HepG2 (cell line): Measurements from ENCODE around the gene CAVIN2. TPM values are rescaled to one million over a fixed set of nuclear protein-coding genes. Genes with fewer than 3 reads are reported as not detected.
A peak's percentile ranks its signal among the peaks of the same experiment; 100 is the strongest.

ENCODE experiments used
- ATAC-seq: fragments of 200-7000 bp; cut with Tn5 transposase; 3 replicates; pipeline ENCODE4 v1.9.1; 2020; ENCODE audit warnings: mild to moderate bottlenecking, moderate library complexity
- BruUV-seq: library from RNA; stranded (reverse); fragments of 400-500 nt; replicated peaks from 2 replicates; lab custom pipeline; 2021; lab: Mats Ljungman, UMichigan
- CTCF ChIA-PET: fragments of 300-600 bp; formaldehyde crosslinking; extraction: SDS; loops from one replicate; lab custom pipeline; 2021; ENCODE audit warnings: low total read pairs, inconsistent platforms, low intra/inter-chr PET ratio; lab: Yijun Ruan, JAX
- POLR2A ChIA-PET: fragments of 350-600 bp; sonication (Branson Sonifier 250); formaldehyde crosslinking; loops from one replicate; lab custom pipeline; 2020; ENCODE audit warnings: antibody characterized with exemption, inconsistent platforms; lab: Yijun Ruan, JAX
- DNase-seq: peaks from one replicate; pipeline ENCODE4 v3.0.0-alpha.2; 2015; ENCODE audit warnings: low spot score
- FAIRE-seq: peaks from 3 replicates; lab custom pipeline; 2011; peaks lifted over from hg19 to GRCh38; lab: Jason Lieb, UNC
- H2AFZ ChIP-seq: one replicate; pipeline ENCODE4 v1.6.1; 2011; ENCODE audit warnings: low read length, inconsistent platforms
- H3K27ac ChIP-seq: fragments of 300-600 bp; 3 replicates; pipeline ENCODE4 v1.8.0; 2011; ENCODE audit warnings: mixed run types, mild to moderate bottlenecking, mixed read lengths, low read length, inconsistent platforms; ENCODE audit not compliant: insufficient read depth; ENCODE audit errors: extremely low read length
- H3K27me3 ChIP-seq, 2 experiments: fragments of 200-600 bp in 1 of 2; 2 replicates in 1 of 2; 3 replicates in 1 of 2; pipeline versions ENCODE4 v1.6.0 to v1.8.0; 2011; ENCODE audit warnings: low read length in 2 of 2, mild to moderate bottlenecking in 2 of 2, moderate library complexity in 2 of 2, inconsistent platforms in 1 of 2; ENCODE audit not compliant: insufficient read depth in 2 of 2, control insufficient read depth in 1 of 2
- H3K36me3 ChIP-seq, 2 experiments: fragments of 200-600 bp in 1 of 2; replicated peaks in 1 of 2; 2 replicates in 1 of 2; 3 replicates in 1 of 2; pipeline versions ENCODE4 v1.5.1 to v1.8.0; 2011; ENCODE audit warnings: low read length in 2 of 2, inconsistent platforms in 1 of 2; ENCODE audit not compliant: insufficient read depth in 2 of 2, control insufficient read depth in 1 of 2
- H3K4me1 ChIP-seq: 2 replicates; pipeline ENCODE4 v1.5.1; 2012; ENCODE audit warnings: low read length, inconsistent platforms; ENCODE audit not compliant: insufficient read depth
- H3K4me2 ChIP-seq: 2 replicates; pipeline ENCODE4 v1.6.0; 2011; ENCODE audit warnings: low read depth, low read length, inconsistent platforms
- H3K4me3 ChIP-seq, 3 experiments: fragments of 200-600 bp in 1 of 3; sonication (generic), shearing (Covaris generic) in 1 of 3; replicated peaks in 1 of 3; 2 replicates each; pipeline ENCODE4 v1.5.1; 2011 to 2016; ENCODE audit warnings: low read length in 3 of 3, inconsistent platforms in 2 of 3, low read depth in 2 of 3, mild to moderate bottlenecking in 2 of 3, control low read depth in 1 of 3, mixed read lengths in 1 of 3; ENCODE audit not compliant: insufficient read depth in 1 of 3
- H3K79me2 ChIP-seq: one replicate; pipeline ENCODE4 v1.6.1; 2011; ENCODE audit warnings: low read length, inconsistent platforms; ENCODE audit not compliant: insufficient read depth
- H3K9ac ChIP-seq: 2 replicates; pipeline ENCODE4 v1.6.0; 2011; ENCODE audit warnings: mild to moderate bottlenecking, low read depth, low read length, inconsistent platforms; ENCODE audit not compliant: insufficient read depth
- H3K9me3 ChIP-seq: 2 replicates; pipeline ENCODE4 v1.5.1; 2012; ENCODE audit warnings: mild to moderate bottlenecking, low read length
- H4K20me1 ChIP-seq: 2 replicates; pipeline ENCODE4 v1.6.0; 2011; ENCODE audit warnings: inconsistent platforms, mild to moderate bottlenecking, low read length, moderate library complexity; ENCODE audit not compliant: insufficient read depth
- NR2F1 ChIP-seq, 2 experiments: fragments of 450-650 bp in 1 of 2; formaldehyde crosslinking in 1 of 2; IDR thresholded peaks; 2 replicates each; pipeline versions ENCODE4 v1.5.0 to v1.6.1; 2016 to 2020; ENCODE audit warnings: mild to moderate bottlenecking in 1 of 2, missing compliant biosample characterization in 1 of 2, missing genetic modification reagents in 1 of 2, moderate library complexity in 1 of 2
- ZNF12 ChIP-seq: sonication (generic); formaldehyde crosslinking; IDR thresholded peaks from 2 replicates; pipeline ENCODE4 v1.5.0; 2020; ENCODE audit warnings: missing genetic modification reagents
- ZNF614 ChIP-seq: IDR thresholded peaks from 2 replicates; pipeline ENCODE4 v1.6.1; 2018; ENCODE audit warnings: missing biosample characterization, missing genetic modification reagents, inconsistent platforms, borderline replicate concordance
- ZNF619 ChIP-seq: sonication (generic); formaldehyde crosslinking; IDR thresholded peaks from 2 replicates; pipeline ENCODE4 v1.4.0; 2020; ENCODE audit warnings: mild to moderate bottlenecking, missing genetic modification reagents
- WGBS: methylation state at CpG from one replicate; pipeline ENCODE4 v1.1.6; 2017; ENCODE audit warnings: low lambda C conversion rate; 5-methylcytosine and 5-hydroxymethylcytosine counted together
- in situ Hi-C: cut with HindIII; loops from 2 replicates; pipeline ENCODE4 v1.10.0; 2017; ENCODE audit warnings: low pct_unique_long_range_greater_than_20kb; ENCODE audit not compliant: extremely low pct_ligation_motif_present
- intact Hi-C: fragments of 100-400 bp; cut with micrococcal nuclease; formaldehyde crosslinking; loops from one replicate; pipeline ENCODE4 v1.10.0; 2022; ENCODE audit not compliant: unreplicated experiment
- polyA plus RNA-seq, 8 experiments: library from polyadenylated mRNA; depleted of rRNA in 3 of 8; stranded (reverse) in 7 of 8; unstranded in 1 of 8; fragments of >200 nt; fragmentation: Illumina TruSeq in 4 of 8; extraction: Trizol in 4 of 8; gene quantifications; 2 replicates each; pipeline versions ENCODE4 v1.2.1 to v1.2.3, GENCODE V29; 2011 to 2016; ENCODE audit warnings: low read depth in 4 of 8, missing spikeins in 1 of 8, mixed read lengths in 1 of 8; ENCODE audit not compliant: insufficient read depth in 1 of 8
- total RNA-seq, 5 experiments: library from RNA; depleted of rRNA; stranded (reverse); fragments of >200 nt; fragmentation: Illumina TruSeq; extraction: Trizol; gene quantifications; 2 replicates each; pipeline ENCODE4 v1.2.3, GENCODE V29; 2016; ENCODE audit warnings: low read depth in 1 of 5
- TF ChIP-seq, protein P1 (sequence below): sonication (generic); formaldehyde crosslinking; IDR thresholded peaks from 2 replicates; pipeline ENCODE4 v1.5.1; 2020; ENCODE audit warnings: mild to moderate bottlenecking, missing genetic modification reagents

Gene CAVIN2
- total and polyA plus RNA-seq, 2 of the 13 experiments (the other 11 are each of a cell fraction or from before 2014, with no cell fraction given): 7.6 to 38.8 TPM

- TF ChIP-seq, protein P1, sequence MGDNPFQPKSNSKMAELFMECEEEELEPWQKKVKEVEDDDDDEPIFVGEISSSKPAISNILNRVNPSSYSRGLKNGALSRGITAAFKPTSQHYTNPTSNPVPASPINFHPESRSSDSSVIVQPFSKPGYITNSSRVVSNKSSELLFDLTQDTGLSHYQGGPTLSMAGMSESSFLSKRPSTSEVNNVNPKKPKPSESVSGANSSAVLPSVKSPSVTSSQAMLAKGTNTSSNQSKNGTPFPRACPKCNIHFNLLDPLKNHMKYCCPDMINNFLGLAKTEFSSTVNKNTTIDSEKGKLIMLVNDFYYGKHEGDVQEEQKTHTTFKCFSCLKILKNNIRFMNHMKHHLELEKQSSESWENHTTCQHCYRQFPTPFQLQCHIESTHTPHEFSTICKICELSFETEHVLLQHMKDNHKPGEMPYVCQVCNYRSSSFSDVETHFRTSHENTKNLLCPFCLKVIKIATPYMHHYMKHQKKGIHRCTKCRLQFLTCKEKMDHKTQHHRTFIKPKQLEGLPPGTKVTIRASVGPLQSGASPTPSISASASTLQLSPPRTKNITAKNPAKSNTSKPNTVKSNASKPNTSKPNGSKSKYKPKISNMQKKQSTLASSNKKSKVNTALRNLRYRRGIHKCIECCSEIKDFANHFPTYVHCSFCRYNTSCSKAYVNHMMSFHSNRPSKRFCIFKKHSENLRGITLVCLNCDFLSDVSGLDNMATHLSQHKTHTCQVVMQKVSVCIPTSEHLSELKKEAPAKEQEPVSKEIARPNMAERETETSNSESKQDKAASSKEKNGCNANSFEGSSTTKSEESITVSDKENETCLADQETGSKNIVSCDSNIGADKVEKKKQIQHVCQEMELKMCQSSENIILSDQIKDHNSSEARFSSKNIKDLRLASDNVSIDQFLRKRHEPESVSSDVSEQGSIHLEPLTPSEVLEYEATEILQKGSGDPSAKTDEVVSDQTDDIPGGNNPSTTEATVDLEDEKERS (CRISPR knock-in tag): peak; percentile 69; the same call in 1 of the 2 replicates
- no peak for TF ChIP-seq NR2F1 (CRISPR knock-in tag; IDR thresholded peaks at IDR 0.05)
Observed at GRCh38 chr2:191864628-191865374, 17.9 kb upstream of the CAVIN2 start (continued).

DNA sequence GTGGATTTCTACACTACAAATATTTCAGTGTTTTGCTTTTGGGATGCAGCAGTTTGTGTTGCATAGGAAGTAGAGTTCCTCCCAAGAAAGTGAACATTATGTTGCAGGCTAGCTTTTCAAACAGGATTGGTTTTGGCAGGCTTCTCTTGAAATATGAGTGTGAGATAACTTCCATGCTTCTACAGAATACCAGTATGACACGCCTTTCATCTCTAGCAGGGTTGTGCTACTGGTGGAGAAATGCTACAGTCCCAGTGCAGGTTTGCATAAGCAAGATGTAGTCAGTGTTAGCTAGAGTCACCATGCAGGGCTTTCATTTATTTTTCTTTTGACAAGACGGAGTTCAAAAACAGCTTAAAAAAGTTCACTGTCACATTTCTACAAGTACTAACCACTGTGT is 17.1 kb upstream of the CAVIN2 start:
- no peaks in the 10 kb centered on the region for H3K79me2 ChIP-seq
- FAIRE-seq (no peak), DNase-seq (peak; percentile 46), ATAC-seq (no peak)
- H3K4me2 ChIP-seq: 0 out of 2 replicates have a peak overlapping the region, but pooled peaks have one; percentile 34
- POLR2A ChIA-PET: interaction anchor here (7.4 kb wide), 1 partner anchor 17 kb away, joined by 69 read pairs; the partner anchor contains the start of gene CAVIN2
- BruUV-seq: no TSS peak
- H3K36me3 ChIP-seq: no peaks in the 10 kb centered on the region
- H3K27me3 ChIP-seq: no peaks in the 10 kb centered on the region
- H3K9ac ChIP-seq: no peak overlapping the region
- H3K4me3 ChIP-seq: no peak overlapping the region
- intact Hi-C loops: loop anchor here (10.0 kb wide), 1 partner anchor 179 kb away; no protein-coding TSS in a partner anchor
- WGBS: 79% methylated on average over 2 of the region's 2 CpGs
- H3K4me1 ChIP-seq: peaks cover 96% of the 10 kb centered on the region
- in situ Hi-C loops: no loop called here
- H2AFZ ChIP-seq: no peak overlapping the region
- peaks cover 6% of the 10 kb centered on the region; the same call in 1 of the 2 replicates for H3K9me3 ChIP-seq
- H3K27ac ChIP-seq: peak overlapping the region; percentile 43
- CTCF ChIA-PET: no interaction called here
- TF ChIP-seq ZNF614 (CRISPR knock-in tag) (0 out of 2 replicates have a peak, but pooled peaks have one; percentile 4), ZNF12 (CRISPR knock-in tag) (peak; percentile 46; the same call in 1 of the 2 replicates), ZNF619 (CRISPR knock-in tag) (no peak)
- no peaks in the 10 kb centered on the region for H4K20me1 ChIP-seq
